Stimulated activated CD4-positive, alpha-beta T cell treated with anti-CD3 and anti-CD28 coated beads, Interleukin-2, amount 100 ng/mL, for 4 hours (primary cell): Measurements from ENCODE around the gene DIDO1.
"Not testable (repeated sequence)": the region's sequence is repeated elsewhere in the genome, so short reads cannot be mapped to it uniquely, and the experiment has no call there.

ENCODE experiments used
- DNase-seq: peaks from one replicate; pipeline ENCODE4 v3.0.0-alpha.2; 2020; ENCODE audit warnings: low read depth

The DIDO1 gene

DNA sequence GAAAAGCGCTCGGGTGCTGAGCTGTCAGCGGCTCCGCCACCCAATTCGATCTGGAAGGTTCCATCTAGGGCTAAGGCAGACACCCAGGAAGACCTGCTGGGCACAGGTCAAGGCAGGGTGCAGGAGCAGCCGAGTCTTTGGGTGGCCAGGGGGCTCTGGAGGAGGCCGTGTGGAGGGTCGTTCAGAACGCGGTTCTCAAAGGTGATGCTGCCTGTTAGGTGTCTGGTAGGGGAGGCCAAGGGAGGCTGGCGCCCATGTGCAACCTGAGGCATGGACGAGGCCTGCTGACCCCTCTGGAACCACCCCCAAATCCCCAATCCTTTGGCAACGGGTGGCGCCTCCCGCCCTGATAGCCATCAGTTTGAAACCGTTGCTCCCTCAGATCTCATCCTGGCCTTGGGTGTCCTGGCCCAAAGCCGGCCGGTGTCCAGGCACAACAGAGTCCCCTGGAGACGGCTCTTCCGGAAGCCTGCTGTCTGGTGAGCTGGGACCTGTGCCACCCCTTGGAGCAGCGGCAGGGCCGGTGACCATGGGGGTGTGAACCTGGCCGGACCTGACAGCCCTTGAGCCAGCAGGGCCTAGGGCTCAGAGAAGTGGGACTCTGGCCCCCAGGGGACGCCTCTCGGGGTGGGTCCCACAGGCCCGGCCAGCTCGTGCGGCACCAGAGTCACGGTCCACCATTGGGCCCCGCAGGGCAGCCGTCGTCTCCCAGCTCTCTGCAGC lies 36.7 kb upstream of the DIDO1 start:
- no peak for DNase-seq

DNA sequence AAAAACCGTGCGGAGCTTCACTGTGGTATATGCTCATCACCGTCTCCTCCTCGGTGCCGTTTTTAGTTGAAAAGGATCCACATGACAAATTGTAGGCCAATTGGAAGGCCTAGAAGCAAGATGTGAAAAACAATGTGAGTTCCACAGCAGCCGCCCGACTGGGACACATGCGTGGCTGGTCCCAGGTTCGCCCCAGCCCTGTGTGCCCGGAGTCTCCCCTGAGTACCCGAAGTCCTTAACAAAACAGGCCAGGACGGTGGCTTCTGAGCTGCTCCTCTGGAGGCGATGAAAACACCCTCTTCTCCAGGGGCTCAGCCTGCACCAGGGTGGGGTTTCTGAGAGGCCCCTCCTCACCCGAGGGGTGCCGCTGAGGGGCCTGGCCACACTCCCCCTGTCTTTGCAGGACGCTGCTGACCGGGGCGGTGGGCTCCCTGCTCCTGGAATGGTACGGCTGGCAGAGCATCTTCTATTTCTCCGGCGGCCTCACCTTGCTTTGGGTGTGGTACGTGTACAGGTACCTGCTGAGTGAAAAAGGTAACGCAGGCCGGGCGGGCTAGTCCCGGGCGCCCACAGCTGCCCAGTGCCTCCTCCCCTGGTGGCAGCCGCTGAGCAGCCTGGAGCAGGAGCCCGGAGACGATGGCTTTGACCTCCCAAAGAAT lies 36.0 kb upstream of the DIDO1 start:
- DNase-seq = no peak

DNA sequence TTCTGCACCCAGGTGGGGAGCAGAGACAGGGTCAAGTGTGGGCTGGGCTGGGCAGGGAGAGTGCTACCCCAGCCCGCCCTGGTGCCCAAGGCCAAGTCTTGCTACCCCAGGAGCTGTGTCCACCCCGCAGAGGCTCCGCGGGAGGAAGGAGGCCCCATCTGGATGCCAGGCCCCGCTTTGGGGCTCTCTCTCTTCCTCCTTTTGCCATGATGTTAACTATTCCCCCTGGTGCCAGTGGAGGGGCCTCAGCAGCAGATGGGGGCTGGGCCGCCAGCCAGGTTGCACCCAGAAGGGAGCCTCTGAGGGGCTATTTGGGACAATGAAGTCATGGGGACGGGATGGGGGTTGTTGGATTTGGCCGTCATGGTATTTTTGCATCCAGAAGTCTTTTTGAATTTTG lies 35.5 kb upstream of the DIDO1 start:
- no peak for DNase-seq

DNA sequence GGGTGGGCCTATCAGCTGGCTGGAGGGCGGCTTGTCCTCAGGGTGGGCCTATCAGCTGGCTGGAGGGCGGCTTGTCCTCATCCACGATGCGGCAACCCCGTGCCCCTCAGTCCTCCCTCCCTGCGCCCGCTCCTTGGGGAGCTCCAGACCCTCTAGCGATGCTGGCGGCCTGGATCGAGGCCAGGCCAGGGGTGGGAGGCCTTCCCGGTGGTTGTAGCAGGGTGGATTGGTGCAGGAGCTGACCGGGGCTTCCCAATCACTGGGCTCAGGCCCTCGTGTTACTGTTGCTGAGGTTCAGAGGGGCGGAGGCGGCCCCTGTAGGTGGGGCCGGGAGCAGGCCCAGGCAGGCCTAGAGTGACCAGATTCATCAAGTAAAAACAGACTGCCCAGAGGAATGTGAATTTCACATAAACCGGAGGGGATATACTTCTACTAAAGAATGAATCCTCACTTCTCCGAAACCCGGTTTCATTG lies 35.0 kb upstream of the DIDO1 start:
- no peak for DNase-seq

DNA sequence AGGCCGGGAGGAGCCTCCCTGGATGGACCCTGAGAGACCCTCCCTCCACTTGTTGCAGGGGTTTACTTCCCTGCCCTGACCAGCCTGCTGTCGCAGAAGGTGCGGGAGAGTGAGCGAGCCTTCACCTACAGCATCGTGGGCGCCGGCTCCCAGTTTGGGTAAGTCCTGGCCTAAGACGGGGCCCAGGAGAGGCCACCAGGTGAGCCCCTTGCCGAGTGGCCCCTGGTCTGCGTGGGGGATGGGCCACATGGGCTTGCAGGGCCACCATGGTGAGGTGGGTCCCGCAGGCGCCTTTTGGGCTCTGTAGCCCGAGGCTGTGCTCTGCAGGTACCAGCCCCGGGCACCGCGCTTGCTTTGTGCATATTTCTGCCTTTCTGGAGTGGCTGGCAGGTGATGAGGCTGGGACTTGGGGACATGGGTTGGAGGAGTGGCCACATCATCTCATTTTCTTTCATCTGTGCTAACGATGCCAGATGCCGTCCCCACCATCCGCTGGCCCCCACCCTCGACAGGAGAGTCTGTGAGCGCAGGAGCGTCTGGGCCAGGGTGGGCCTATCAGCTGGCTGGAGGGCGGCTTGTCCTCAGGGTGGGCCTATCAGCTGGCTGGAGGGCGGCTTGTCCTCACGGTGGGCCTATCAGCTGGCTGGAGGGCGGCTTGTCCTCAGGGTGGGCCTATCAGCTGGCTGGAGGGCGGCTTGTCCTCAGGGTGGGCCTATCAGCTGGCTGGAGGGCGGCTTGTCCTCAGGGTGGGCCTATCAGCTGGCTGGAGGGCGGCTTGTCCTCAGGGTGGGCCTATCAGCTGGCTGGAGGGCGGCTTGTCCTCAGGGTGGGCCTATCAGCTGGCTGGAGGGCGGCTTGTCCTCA lies 34.4 kb upstream of the DIDO1 start:
- DNase-seq = not testable (repeated sequence)

DNA sequence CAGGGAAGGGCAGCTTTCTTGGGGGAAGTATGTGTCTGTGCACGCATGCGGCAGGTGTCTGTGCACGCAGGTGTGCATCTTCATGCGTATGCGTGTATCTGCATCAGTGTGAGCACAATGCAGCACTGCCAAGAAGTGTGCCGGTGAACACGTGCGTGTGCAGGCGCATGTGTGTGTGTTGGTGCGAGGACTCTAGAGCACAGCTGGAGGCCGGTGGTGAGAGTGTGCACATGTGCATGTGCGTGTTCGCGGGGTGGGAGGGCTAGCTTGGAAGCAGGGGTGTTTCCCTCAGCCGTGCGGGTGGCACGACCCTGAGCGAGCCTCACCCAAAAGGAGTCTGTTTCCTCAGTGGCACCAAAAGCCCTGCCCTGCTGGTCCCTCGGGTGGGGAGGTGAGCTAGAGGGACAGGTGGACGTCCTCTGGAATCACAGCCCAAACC lies 33.7 kb upstream of the DIDO1 start:
- no peak for DNase-seq

DNA sequence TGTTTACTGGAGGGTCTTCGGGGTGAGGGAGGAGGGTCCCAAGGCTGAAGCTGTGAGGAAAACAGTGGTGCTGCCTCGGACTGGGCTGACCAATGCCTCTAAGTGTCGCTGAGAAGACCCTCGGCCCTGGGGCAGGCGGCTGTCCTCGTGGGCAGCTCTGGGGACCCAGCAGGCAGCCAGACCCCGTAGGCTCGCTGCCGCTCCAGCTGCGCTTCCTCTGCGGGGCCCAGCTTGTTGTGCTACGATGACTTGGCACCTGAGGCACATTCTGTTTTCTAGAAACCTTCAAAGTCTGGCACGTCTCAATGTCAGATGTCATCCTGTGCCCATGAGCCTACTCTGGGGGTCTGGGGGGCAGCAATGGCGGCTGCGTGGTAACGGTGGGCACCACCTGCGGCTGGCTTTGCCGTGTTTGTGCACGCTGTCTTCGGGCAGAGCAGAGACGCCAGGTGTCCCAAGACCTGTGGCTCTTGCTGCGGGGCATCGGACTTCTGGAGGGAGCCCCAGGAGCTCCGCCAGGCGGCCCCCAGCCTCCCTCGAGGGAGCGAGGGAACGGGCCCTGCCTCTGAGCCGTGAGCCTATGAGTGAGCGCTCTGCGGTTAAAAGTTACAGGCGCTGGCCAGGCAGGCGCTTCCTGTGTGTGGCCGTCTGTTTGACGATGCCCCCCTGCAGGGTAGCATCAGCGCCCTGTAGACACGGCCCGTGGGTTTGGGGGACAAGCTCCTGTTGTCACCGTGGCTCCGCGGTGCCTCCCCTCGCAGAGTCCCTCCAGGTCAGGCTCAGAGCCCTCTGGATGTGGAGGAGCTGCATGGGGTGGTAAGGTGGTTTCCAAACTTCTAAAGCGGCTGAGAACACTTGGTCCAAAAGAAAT lies 33.0 kb upstream of the DIDO1 start:
- DNase-seq = no peak

DNA sequence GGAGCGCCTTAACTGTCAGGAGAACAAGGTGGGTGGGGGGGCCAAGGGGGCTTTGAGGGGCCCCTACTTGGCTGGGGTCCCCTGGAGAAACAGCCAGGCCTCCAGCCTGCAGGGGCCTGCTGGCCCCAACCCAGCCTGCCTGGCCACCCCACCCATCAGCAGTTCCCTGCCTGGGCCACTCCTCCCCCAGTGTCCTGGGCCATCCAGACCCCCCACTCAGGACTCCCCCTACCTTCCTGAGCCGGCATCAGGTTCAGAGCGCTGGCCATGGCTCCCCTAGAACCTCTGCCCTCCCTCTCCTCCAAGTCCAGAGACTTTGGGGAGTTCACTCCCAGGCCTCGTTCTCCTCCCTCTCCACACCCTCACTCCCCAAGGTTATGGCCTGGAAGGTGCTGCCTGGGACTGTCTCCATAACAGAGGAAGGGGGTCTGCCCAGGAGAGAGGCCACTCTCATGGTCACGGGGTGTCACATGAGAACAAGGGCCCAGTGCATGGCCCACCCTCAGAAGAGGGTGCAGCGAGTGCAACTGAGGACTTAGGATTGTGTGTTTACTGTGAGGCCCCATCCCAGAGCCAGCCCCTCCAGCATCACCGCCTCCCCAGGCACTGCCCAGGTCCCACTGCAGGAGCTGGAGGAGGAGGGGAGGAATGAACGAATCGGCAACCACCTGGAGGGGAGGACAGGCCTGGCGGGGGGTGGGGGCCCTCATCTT lies 32.2 kb upstream of the DIDO1 start:
- no peak for DNase-seq

DNA sequence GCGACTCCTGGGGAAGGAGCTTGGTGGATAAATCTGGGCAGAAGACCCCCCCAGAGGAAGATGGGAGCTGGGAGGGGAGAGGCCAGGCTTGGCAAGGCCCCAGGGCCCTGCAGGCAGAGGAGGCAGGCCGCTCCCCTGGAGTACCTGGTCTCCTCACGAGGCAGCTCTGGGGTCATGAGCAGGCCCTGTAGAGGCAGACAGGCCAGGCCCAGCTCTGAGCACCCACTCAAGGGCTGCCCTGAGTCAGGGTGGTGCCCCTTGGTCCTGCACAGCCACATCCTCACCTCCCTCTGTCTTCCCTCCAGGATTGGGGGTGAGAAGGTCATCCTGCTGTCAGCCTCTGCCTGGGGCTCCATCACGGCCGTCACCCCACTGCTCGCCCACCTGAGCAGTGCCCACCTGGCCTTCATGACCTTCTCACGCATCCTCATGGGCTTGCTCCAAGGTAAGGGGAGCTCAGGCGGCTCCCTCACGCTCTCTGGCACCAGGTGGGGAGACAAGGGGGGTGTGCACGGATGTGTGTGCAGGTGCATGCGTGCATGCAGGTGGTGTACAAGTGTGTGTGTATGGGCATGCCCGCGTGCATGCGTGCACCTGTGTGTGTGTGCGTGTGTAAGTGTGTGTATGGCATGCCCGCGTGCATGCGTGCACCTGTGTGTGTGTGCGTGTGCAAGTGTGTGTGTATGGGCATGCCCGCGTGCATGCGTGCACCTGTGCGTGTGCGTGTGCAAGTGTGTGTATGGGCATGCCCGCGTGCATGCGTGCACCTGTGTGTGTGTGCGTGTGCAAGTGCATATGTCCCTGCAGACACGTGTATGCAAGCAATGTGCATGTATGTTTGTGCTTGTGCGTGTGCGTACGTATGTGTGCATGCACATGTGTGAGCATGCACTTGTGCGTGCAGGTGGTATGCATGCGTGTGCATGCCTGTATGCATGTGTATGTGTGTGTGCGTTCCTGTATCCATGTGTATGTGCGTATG lies 31.1 kb upstream of the DIDO1 start:
- no peak for DNase-seq

DNA sequence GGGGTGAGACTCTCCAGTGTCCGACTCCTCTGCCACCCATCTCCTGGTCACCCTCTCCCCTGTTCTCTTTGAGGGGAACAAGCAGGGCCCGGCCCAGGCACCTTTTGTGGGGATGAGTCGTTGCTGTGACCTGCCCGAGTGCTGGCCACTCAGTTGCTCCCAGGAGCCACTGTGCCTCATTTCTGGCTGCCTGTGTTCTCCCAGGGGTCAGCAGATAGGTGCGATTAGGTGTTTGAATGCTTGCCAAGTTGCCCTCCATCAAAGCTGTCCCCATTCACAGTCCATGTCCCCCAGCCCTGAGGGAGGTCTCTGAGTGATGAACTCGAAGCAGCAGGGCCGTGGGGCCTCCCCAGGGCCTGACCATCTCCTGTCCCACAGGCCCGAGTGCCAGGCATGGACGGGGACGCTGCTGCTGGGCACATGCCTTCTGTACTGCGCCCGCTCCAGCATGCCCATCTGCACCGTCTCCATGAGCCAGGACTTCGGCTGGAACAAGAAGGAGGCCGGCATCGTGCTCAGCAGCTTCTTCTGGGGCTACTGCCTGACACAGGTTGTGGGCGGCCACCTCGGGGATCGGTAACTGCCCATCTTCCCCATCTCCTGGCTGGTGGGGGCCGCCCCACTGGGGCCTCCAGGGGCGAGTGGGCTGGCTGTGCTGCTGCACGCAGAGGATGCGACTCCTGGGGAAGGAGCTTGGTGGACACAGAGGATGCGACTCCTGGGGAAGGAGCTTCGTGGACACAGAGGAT lies 30.3 kb upstream of the DIDO1 start:
- DNase-seq = no peak

DNA sequence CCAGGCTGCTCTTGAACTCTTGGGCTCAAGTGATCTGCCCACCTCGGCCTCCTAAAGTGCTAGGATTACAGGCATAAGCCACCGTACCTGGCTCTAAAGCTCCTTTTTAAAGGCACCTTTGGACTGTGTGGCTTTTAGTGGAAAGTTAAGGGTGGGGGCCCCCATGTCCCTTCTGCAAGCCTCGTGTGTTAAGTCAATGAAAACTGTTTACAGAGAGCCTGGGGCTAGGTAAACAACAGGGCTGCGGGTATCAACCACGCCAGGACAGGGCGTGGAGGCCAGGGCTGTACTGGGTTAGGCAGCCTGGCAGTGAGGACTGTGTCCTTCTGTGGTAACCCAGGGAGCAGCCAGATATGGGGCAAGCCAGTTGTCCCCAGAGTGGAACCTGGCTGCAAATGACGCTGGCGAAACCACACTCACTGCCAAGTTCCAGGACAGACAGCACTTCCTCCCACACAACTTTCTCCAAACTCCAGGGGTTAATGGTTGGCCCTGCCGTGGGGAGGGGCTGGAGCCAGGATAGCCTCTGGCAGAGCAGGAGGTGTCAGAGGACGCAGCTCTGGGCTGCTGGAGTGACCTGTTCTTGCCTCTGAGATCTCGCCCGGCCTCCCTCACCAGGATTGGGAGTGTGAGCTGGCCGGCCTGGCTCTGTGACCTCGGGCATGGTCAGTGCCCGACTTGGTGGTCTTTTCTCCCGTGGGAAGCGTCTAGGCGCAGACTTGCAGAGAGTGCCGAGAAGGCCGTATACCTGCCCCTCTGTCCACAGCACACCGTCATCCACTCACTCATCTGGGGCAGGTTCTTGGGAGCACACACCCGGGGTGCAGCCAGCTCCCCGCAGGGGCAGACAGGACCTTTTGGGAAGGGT lies 29.4 kb upstream of the DIDO1 start:
- DNase-seq = no peak

DNA sequence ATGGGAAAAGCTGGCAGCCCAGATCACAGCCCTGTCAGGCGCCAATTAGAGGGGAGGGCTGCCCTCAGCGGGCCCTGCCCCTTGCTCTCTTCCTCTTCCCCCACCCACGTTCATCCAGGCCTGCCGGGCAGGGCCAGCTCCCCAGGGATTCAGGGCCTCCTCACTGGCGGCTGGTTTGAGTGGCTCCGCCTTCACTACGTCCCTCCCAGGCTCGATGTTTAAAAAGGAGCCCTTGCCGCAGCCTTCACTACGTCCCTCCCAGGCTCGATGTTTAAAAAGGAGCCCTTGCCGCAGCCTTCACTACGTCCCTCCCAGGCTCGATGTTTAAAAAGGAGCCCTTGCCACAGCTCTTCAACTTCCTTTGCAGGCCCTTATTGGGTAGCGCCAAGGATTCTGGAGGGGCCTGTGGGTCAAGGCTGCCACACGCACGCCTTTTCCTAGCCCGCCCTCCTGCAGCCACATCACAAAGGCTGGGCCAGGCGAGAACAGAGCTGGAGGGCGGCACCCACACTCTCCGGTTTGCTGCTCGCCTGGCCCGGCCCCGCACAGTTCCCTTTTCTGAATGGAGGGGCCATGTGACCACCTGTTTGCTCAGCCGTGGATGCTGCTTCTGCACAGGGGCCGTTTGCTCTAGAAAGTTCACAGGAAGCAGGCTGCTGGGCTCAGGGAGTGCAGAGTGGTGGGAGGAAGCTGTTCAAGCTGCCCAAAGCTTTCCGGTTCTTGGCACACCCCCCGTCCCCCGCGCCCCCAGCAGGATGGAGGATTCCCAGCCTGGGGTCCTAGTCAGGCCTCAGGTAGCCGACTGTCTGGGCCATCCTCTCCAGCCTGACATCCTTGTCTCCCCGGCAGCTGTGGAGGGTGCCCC lies 27.8 kb upstream of the DIDO1 start:
- DNase-seq = no peak

DNA sequence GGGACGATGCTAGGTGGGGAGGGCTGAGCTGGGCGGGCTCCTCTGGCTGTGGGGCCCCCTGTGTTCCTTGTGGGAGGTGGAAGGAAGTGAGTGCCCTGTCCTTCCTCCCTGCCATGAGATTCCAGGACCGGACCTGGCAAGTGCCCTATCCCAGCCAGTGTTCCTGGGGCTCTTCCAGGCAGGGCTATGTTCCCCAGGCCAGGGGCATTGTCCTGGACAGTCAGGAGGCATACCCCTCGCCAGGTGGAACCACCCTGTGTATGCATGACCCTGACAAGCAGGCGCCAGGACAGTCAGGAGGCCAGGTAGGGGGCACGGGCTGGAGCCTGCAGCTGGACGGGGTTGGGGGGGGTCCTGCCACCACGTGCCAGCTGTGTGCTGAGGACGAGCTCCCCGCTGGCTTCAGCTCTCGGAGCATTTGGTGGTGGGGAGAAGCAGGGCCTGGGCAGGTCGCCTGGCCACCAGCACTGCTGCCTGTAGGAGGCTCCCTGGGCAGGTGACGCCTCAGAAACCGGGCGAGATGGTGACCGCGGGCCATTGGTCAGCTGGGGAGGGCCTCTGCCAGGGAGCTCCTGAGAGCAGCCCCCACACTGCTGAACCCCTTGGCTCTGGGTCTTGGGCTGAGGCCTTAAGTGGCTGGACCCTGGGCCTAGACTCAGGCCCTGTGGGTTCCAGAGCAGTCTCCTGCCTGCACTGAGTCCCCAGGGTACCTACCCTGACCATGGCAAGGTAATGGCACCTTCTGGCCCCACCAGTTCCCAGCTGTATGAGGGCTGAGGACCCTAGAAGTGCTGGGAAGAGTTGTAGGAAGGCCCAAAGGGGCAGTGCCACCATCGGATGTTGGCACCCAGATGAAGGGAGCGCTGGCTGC lies 26.9 kb upstream of the DIDO1 start:
- DNase-seq = no peak

DNA sequence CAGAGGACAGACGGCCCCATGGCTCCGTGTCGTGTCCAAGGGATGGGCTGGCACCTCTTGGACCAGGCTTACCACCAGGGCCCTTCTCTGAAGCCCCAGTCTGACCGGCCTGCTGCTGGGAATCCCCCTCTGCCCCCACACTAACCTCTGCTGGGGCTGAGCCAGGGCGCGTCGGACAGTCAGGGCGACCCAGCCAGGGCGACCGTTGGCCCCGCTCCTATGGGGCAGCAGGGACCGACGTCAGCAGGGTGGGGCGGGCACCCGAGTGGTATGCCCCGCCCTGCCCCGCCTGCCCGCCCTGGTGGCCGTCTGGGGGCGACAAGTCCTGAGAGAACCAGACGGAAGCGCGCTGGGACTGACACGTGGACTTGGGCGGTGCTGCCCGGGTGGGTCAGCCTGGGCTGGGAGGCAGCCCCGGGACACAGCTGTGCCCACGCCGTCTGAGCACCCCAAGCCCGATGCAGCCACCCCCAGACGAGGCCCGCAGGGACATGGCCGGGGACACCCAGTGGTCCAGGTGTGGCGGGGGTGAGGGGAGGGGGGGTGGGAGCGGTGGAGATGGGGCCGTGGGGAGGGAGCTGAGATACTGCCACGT lies 26.2 kb upstream of the DIDO1 start, which contains the start of gene SLC17A9:
TSS of gene SLC17A9 (plus strand) at position 337 of the 595 bp plus-strand sequence. CDS start at position 459, 122 bp downstream.
- DNase-seq = no peak

DNA sequence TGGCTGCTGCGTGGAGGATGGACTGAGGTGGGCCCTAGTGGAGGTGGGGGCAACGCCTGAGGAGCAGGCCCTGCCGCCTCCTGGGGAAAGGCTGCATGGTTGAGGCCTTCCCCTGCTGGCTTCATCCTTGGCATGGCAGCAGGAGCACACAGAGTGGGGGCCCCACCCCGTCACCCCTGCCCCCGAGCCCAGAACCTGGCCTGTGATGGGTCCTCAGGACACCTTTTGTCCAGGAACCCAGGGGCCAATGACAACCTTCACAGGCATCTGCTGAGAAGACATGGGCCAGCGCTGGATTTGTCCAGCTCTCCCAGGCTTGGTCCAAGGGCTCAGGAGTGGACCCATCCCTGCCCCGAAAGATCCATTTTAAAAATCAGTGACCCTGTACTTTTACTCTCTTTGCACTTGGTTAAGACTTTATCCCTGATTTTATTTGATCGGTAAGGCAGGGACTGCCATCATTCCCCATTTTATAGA lies 25.6 kb upstream of the DIDO1 start:
- DNase-seq = no peak
